B cell (primary cell): ENCODE measurements around the gene HIBADH.

Experiments used
- EZH2 ChIP-seq: IDR thresholded peaks from 2 replicates; pipeline ENCODE4 v1.6.1; 2012; ENCODE audit warnings: borderline replicate concordance, low read depth, mild to moderate bottlenecking, moderate library complexity, low read length; ENCODE audit not compliant: insufficient read depth, poor library complexity, severe bottlenecking
- TF ChIP-seq, protein P1 (sequence below): fragments of 200-600 bp; IDR thresholded peaks from one replicate; pipeline ENCODE4 v1.8.0; 2022; ENCODE audit warnings: antibody characterized with exemption, mild to moderate bottlenecking

DNA sequence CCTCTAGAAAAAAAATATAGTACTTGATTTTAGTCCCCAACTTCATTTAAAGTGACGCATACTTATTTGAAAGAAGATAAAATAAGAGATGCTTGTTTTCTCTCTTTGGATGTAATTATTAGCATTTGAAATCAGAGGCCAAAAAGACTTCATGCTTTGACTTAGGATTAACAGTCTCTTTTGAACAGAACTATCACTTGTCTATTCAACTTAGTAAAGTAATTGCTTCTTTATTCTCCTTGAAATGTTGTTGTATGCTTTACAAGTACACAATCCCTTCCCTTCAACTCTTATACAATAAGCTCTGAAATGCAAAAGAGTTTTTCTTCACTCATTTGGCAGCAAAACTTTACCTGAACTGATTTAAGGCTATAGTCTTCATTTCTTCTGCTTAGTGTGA, 80.8 kb downstream of the HIBADH start:
- TF ChIP-seq, protein P1, sequence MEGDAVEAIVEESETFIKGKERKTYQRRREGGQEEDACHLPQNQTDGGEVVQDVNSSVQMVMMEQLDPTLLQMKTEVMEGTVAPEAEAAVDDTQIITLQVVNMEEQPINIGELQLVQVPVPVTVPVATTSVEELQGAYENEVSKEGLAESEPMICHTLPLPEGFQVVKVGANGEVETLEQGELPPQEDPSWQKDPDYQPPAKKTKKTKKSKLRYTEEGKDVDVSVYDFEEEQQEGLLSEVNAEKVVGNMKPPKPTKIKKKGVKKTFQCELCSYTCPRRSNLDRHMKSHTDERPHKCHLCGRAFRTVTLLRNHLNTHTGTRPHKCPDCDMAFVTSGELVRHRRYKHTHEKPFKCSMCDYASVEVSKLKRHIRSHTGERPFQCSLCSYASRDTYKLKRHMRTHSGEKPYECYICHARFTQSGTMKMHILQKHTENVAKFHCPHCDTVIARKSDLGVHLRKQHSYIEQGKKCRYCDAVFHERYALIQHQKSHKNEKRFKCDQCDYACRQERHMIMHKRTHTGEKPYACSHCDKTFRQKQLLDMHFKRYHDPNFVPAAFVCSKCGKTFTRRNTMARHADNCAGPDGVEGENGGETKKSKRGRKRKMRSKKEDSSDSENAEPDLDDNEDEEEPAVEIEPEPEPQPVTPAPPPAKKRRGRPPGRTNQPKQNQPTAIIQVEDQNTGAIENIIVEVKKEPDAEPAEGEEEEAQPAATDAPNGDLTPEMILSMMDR, result no peak
- no peak for TF ChIP-seq EZH2
